Measurements from ENCODE around the gene EVX1. TPM values are rescaled to one million over a fixed set of nuclear protein-coding genes. Genes with fewer than 3 reads are reported as not detected.

The EVX1 gene
- total RNA-seq, 2 donors from 2014 or later, result not detected

- peak; percentile 28 for DNase-seq (ENCODE audit: low spot score)
- no peak overlapping the region for H3K27ac ChIP-seq
- peaks cover 0 to 34% of the 10 kb centered on the region in 2 donors for H3K4me1 ChIP-seq
- H3K36me3 ChIP-seq, result no peaks in the 10 kb centered on the region
- H3K4me3 ChIP-seq, result no peak overlapping the region
- TF ChIP-seq, protein P1, sequence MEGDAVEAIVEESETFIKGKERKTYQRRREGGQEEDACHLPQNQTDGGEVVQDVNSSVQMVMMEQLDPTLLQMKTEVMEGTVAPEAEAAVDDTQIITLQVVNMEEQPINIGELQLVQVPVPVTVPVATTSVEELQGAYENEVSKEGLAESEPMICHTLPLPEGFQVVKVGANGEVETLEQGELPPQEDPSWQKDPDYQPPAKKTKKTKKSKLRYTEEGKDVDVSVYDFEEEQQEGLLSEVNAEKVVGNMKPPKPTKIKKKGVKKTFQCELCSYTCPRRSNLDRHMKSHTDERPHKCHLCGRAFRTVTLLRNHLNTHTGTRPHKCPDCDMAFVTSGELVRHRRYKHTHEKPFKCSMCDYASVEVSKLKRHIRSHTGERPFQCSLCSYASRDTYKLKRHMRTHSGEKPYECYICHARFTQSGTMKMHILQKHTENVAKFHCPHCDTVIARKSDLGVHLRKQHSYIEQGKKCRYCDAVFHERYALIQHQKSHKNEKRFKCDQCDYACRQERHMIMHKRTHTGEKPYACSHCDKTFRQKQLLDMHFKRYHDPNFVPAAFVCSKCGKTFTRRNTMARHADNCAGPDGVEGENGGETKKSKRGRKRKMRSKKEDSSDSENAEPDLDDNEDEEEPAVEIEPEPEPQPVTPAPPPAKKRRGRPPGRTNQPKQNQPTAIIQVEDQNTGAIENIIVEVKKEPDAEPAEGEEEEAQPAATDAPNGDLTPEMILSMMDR (IDR thresholded peaks at IDR 0.05), result no peak
- H3K9me3 ChIP-seq, result peaks cover 0 to 4% of the 10 kb centered on the region in 2 donors
- H3K27me3 ChIP-seq, result peaks cover 64 to 72% of the 10 kb centered on the region in 2 donors
Measured at GRCh38 chr7:27203365-27203953, 39.1 kb upstream of the EVX1 start.

DNA sequence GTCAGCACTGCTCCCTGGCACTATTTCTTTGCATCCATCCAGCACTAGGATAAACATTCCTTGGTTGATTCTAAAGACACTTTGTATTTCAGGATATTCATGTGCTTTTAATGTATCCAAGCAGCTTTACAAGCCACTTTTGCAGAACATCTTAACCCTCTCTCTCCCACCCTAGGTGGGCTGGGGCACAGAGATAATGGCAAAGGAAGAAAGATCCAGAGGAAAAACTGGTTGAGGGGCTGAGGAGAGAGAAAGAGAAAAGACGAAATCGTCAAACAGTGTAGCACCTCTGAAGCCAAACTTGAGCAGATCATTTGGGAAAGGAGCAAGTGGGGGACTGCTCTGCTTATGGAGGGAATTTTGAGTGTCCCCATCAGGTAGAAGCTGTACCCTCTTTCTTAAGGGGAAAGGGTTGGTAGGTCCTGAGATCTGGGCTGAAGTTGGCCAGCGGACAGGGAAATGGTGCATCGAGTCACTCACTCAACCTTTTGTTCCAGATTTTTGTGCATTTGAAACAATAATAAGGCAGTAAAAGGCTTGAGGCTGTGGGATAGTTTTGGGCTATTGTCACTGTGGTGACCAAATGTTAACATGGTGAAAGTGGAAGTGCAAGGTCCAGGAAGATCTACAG is 38.5 kb upstream of the EVX1 start:
- no peaks in the 10 kb centered on the region for H3K36me3 ChIP-seq
- H3K27ac ChIP-seq, result no peak overlapping the region
- H3K9me3 ChIP-seq, result peaks cover 0 to 4% of the 10 kb centered on the region in 2 donors
- peak; percentile 18 for DNase-seq (ENCODE audit: low spot score)
- H3K4me1 ChIP-seq, result peaks cover 0 to 28% of the 10 kb centered on the region in 2 donors
- TF ChIP-seq, protein P1 (IDR thresholded peaks at IDR 0.05), result no peak
- peaks cover 57 to 67% of the 10 kb centered on the region in 2 donors for H3K27me3 ChIP-seq
- H3K4me3 ChIP-seq, result no peak overlapping the region

DNA sequence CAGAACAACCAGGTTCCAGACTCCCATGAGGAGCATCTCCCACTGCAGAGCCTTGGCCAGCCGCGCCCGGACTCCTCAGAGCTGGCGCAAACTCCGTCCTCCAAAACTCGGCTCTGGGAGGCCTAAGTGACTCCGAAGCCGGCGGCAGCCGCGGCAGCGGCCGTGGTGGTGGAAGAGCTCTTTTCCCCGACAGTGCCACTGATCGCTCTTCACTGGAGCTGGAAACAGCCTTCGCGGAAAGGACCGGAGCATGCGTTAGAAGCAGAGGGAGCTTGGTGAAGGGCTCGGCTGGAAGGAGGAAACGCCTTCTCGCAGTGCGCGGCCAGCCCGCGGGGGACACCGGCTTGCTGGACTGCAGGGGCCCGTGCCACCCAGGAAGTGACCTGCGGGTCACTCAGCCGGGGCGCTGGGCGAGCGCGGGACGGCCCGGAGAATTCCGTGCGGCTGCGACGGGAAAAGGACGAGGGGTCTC is 37.7 kb upstream of the EVX1 start:
- Histone ChIP-seq H3K27ac (no peak overlapping the region), H3K9me3 (peaks cover 0 to 4% of the 10 kb centered on the region in 2 donors), H3K27me3 (peaks cover 58 to 66% of the 10 kb centered on the region in 2 donors), H3K4me3 (peak overlapping the region in 1 of 2 donors; percentile 22), H3K4me1 (peaks cover 0 to 24% of the 10 kb centered on the region in 2 donors), H3K36me3 (no peaks in the 10 kb centered on the region)
- DNase-seq (ENCODE audit: low spot score), result peak; percentile 54
- TF ChIP-seq, protein P1 (IDR thresholded peaks at IDR 0.05), result no peak

GRCh38 chr7:27205325-27206280 is 37.0 kb upstream of the EVX1 start:
- peaks cover 54 to 65% of the 10 kb centered on the region in 2 donors for H3K27me3 ChIP-seq
- H3K4me1 ChIP-seq, result peaks cover 0 to 22% of the 10 kb centered on the region in 2 donors
- TF ChIP-seq, protein P1 (IDR thresholded peaks at IDR 0.05), result no peak
- DNase-seq (ENCODE audit: low spot score), result peak; percentile 38
- H3K4me3 ChIP-seq, result peak overlapping the region in 1 of 2 donors; percentile 22
- H3K27ac ChIP-seq, result no peak overlapping the region
- no peaks in the 10 kb centered on the region for H3K36me3 ChIP-seq
- peaks cover 0 to 4% of the 10 kb centered on the region in 2 donors for H3K9me3 ChIP-seq

GRCh38 chr7:27207348-27207985 is 35.1 kb upstream of the EVX1 start:
- Histone ChIP-seq H3K27me3 (peaks cover 49 to 62% of the 10 kb centered on the region in 2 donors), H3K27ac (no peak overlapping the region), H3K36me3 (no peaks in the 10 kb centered on the region), H3K9me3 (peaks cover 0 to 4% of the 10 kb centered on the region in 2 donors), H3K4me1 (peaks cover 0 to 16% of the 10 kb centered on the region in 2 donors), H3K4me3 (no peak overlapping the region)
- no peak for DNase-seq (ENCODE audit: low spot score)
- TF ChIP-seq, protein P1 (IDR thresholded peaks at IDR 0.05), result no peak

Measured in right atrium auricular region (tissue), 2 donors.